Endothelial cell (in vitro differentiated cells): ENCODE results near the gene TRIM73. TPM values are rescaled to one million over a fixed set of nuclear protein-coding genes. Genes with fewer than 3 reads are reported as not detected.
"Not testable (repeated sequence)": the region's sequence is repeated elsewhere in the genome, so short reads cannot be mapped to it uniquely, and the experiment has no call there.

Experiments used
- DNase-seq: peaks from one replicate; pipeline ENCODE4 v3.0.0; 2021; ENCODE audit warnings: low spot score
- H3K27ac Mint-ChIP-seq: one replicate; pipeline ENCODE4 v1.8.0; 2021; ENCODE audit warnings: mixed read lengths, inconsistent platforms; ENCODE audit not compliant: unreplicated experiment
- H3K27me3 Mint-ChIP-seq: one replicate; pipeline ENCODE4 v1.8.0; 2021; ENCODE audit warnings: mild to moderate bottlenecking, moderate library complexity, mixed read lengths, inconsistent platforms; ENCODE audit not compliant: unreplicated experiment
- H3K36me3 Mint-ChIP-seq: one replicate; pipeline ENCODE4 v1.8.0; 2021; ENCODE audit warnings: mild to moderate bottlenecking, low read depth, mixed read lengths, inconsistent platforms; ENCODE audit not compliant: unreplicated experiment
- H3K4me1 Mint-ChIP-seq: one replicate; pipeline ENCODE4 v1.8.0; 2021; ENCODE audit warnings: mild to moderate bottlenecking, mixed read lengths, inconsistent platforms; ENCODE audit not compliant: unreplicated experiment
- H3K4me3 Mint-ChIP-seq: one replicate; pipeline ENCODE4 v1.8.0; 2021; ENCODE audit warnings: mild to moderate bottlenecking, mixed read lengths, inconsistent platforms; ENCODE audit not compliant: unreplicated experiment
- H3K9me3 Mint-ChIP-seq: one replicate; pipeline ENCODE4 v1.8.0; 2021; ENCODE audit warnings: mixed read lengths, inconsistent platforms; ENCODE audit not compliant: unreplicated experiment
- total RNA-seq: library from RNA; stranded (reverse); fragmentation: NEBNext Ultra II Directional; extraction: Animal tissue kit (Norgen Biotek cat#: 25700); gene quantifications from one replicate; pipeline ENCODE4 v1.2.1, GENCODE V29; 2021; ENCODE audit not compliant: unreplicated experiment
- TF ChIP-seq, protein P1 (sequence below): fragments of 200-600 bp; sonication (generic); IDR thresholded peaks from one replicate; pipeline ENCODE4 v1.5.0; 2021; ENCODE audit warnings: antibody characterized with exemption; ENCODE audit not compliant: unreplicated experiment

The TRIM73 gene
- total RNA-seq, 1 donor from 2014 or later: 7.4 TPM

DNA sequence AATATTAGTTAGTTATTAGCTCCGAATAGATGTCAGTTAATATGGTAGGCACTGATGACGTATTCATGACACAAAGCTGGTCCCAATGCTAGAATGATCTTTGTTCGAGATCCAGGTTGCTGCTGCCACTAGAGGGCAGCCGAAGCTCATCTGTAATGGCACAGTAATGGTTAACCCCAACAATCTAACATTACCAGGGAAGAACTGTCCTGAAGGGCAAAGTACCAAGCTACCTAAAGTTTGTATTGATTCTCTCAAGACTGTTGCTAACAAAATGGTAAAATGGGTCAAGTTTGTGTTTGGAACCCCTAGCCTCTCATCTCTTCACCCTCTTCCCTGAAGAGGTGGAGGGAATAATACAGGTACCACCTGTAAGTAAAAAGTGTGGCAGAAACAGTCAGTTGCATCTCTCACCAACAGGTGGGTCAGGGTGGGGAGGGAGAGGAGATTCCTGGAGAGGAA, 57.1 kb downstream of the TRIM73 start:
- not testable (repeated sequence) for H3K4me1 Mint-ChIP-seq, H3K36me3 Mint-ChIP-seq, H3K4me3 Mint-ChIP-seq, H3K27ac Mint-ChIP-seq, H3K27me3 Mint-ChIP-seq, DNase-seq, H3K9me3 Mint-ChIP-seq
- TF ChIP-seq, protein P1, sequence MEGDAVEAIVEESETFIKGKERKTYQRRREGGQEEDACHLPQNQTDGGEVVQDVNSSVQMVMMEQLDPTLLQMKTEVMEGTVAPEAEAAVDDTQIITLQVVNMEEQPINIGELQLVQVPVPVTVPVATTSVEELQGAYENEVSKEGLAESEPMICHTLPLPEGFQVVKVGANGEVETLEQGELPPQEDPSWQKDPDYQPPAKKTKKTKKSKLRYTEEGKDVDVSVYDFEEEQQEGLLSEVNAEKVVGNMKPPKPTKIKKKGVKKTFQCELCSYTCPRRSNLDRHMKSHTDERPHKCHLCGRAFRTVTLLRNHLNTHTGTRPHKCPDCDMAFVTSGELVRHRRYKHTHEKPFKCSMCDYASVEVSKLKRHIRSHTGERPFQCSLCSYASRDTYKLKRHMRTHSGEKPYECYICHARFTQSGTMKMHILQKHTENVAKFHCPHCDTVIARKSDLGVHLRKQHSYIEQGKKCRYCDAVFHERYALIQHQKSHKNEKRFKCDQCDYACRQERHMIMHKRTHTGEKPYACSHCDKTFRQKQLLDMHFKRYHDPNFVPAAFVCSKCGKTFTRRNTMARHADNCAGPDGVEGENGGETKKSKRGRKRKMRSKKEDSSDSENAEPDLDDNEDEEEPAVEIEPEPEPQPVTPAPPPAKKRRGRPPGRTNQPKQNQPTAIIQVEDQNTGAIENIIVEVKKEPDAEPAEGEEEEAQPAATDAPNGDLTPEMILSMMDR: peak; percentile 45

Other genes with a start within 250 kb of the TRIM73 start
- 66.4 TPM for gene POM121C, start 90.7 kb downstream of the TRIM73 start, total RNA-seq
- not detected for gene SPDYE5, start 96.7 kb downstream of the TRIM73 start, total RNA-seq